ENCODE measurements around the gene RC3H1. TPM values are rescaled to one million over a fixed set of nuclear protein-coding genes. Genes with fewer than 3 reads are reported as not detected.

RC3H1 gene
- total and polyA plus RNA-seq, 2 experiments from 2014 or later = 6.8 to 24.5 TPM

- TF ChIP-seq ZNF331 (CRISPR knock-in tag; IDR thresholded peaks at IDR 0.05; ENCODE audit: low read depth) (no peak), EZH2 (IDR thresholded peaks at IDR 0.05; ENCODE audit: low read depth, unreplicated experiment) (no peak), EZH2phosphoT487 (IDR thresholded peaks at IDR 0.05; ENCODE audit: unreplicated experiment) (no peak), STAT1 (IDR thresholded peaks at IDR 0.05; ENCODE audit: unreplicated experiment) (no peak), NANOG (IDR thresholded peaks at IDR 0.05; ENCODE audit: borderline replicate concordance) (no peak)
Observed at GRCh38 chr1:174036798-174037197, 14.6 kb upstream of the RC3H1 start (continued).

GRCh38 chr1:174036204-174036603, 14.0 kb upstream of the RC3H1 start:
- Mint-ChIP-seq H3K4me1 (peaks cover 4% of the 10 kb centered on the region; the same call in 2 of the 3 replicates), H3K27ac (no peak overlapping the region), H3K9me3 (no peaks in the 10 kb centered on the region), H3K36me3 (ENCODE audit: low read depth) (no peaks in the 10 kb centered on the region), H3K27me3 (ENCODE audit: insufficient read depth, low read depth, poor library complexity) (no peaks in the 10 kb centered on the region), H3K4me3 (no peak overlapping the region)
- Histone ChIP-seq H3F3A (replicated peaks; ENCODE audit: low read depth) (no peaks in the 10 kb centered on the region), H3K27ac (ENCODE audit: low read depth) (no peak overlapping the region), H2AFZ (no peak overlapping the region), H3K36me3 (ENCODE audit: insufficient read depth) (no peaks in the 10 kb centered on the region), H4K20me1 (replicated peaks; ENCODE audit: insufficient read depth) (peaks cover 3% of the 10 kb centered on the region; the same call in 1 of the 2 replicates), H3K79me2 (replicated peaks; ENCODE audit: insufficient read depth) (no peaks in the 10 kb centered on the region), H3K9me2 (ENCODE audit: insufficient read depth) (peaks cover 7% of the 10 kb centered on the region; the same call in 1 of the 2 replicates), H3K4me3 (no peak overlapping the region), H3K27me3 (ENCODE audit: insufficient read depth) (peaks cover 24% of the 10 kb centered on the region), H3K4me1 (ENCODE audit: insufficient read depth) (no peaks in the 10 kb centered on the region), H3K4me2 (no peak overlapping the region)
- no peak for ATAC-seq
- TF ChIP-seq JUNB (IDR thresholded peaks at IDR 0.05; ENCODE audit: unreplicated experiment) (no peak), STAT1 (IDR thresholded peaks at IDR 0.05; ENCODE audit: unreplicated experiment) (no peak), NANOG (IDR thresholded peaks at IDR 0.05; ENCODE audit: borderline replicate concordance) (no peak), ZNF462 (CRISPR knock-in tag; IDR thresholded peaks at IDR 0.05) (no peak), ZNF114 (CRISPR knock-in tag; IDR thresholded peaks at IDR 0.05) (no peak), CREB1 (CRISPR knock-in tag; IDR thresholded peaks at IDR 0.05; ENCODE audit: low read depth) (no peak), ETS1 (IDR thresholded peaks at IDR 0.05) (no peak), EZH2 (IDR thresholded peaks at IDR 0.05; ENCODE audit: low read depth, unreplicated experiment) (no peak)
- DNase-seq (ENCODE audit: low spot score) = no peak

Data from GM23338 (cell line).